ENCODE measurements around the gene KRTAP5-5.
"Not testable (repeated sequence)": the region's sequence is repeated elsewhere in the genome, so short reads cannot be mapped to it uniquely, and the experiment has no call there.

Gene KRTAP5-5

DNA sequence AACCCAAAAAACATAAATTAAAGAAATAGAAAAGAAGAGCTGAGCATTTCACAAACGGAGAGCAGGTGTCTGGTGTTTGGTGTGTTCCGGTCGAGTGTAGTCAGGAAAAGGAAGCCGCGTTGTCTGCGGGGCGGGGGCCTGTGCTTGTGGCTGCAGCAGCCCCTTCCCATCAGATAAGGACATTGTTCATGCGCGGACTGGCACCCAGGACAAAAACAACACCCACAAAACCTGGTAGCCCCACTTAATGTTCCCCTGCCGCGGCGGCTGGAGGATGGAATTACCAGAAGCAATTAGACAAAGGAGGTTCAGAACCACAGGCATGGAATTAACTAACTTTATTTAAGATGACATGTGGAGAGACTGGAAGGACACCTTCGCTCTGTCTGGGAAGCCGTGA is 29.9 kb downstream of the KRTAP5-5 start:
- H3F3A ChIP-seq (ENCODE audit: insufficient read depth, low read length) = no peaks in the 10 kb centered on the region
- no peaks in the 10 kb centered on the region for H3K9me3 ChIP-seq (ENCODE audit: low read length)
- no peaks in the 10 kb centered on the region for H3K79me2 ChIP-seq (ENCODE audit: insufficient read depth, low read length)
- TF ChIP-seq, protein P1, sequence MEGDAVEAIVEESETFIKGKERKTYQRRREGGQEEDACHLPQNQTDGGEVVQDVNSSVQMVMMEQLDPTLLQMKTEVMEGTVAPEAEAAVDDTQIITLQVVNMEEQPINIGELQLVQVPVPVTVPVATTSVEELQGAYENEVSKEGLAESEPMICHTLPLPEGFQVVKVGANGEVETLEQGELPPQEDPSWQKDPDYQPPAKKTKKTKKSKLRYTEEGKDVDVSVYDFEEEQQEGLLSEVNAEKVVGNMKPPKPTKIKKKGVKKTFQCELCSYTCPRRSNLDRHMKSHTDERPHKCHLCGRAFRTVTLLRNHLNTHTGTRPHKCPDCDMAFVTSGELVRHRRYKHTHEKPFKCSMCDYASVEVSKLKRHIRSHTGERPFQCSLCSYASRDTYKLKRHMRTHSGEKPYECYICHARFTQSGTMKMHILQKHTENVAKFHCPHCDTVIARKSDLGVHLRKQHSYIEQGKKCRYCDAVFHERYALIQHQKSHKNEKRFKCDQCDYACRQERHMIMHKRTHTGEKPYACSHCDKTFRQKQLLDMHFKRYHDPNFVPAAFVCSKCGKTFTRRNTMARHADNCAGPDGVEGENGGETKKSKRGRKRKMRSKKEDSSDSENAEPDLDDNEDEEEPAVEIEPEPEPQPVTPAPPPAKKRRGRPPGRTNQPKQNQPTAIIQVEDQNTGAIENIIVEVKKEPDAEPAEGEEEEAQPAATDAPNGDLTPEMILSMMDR (IDR thresholded peaks at IDR 0.05; ENCODE audit: low read length) = no peak
- TF ChIP-seq EZH2 (IDR thresholded peaks at IDR 0.05; ENCODE audit: borderline replicate concordance, low read length) = no peak
- no peaks in the 10 kb centered on the region for H4K20me1 ChIP-seq (ENCODE audit: insufficient read depth, low read length)
- H3K4me1 ChIP-seq (ENCODE audit: insufficient read depth, low read length, severe bottlenecking) = no peaks in the 10 kb centered on the region
- H3K9ac ChIP-seq (ENCODE audit: low read length) = no peak overlapping the region
- no peaks in the 10 kb centered on the region; the same call in 1 of the 2 replicates for H3K27me3 ChIP-seq (ENCODE audit: insufficient read depth, low read length)
- no peak overlapping the region for H3K4me2 ChIP-seq (ENCODE audit: low read length)
- H3K36me3 ChIP-seq (ENCODE audit: insufficient read depth, low read length) = no peaks in the 10 kb centered on the region
- no peak overlapping the region for H2AFZ ChIP-seq (ENCODE audit: low read length)
- H3K9me2 ChIP-seq (ENCODE audit: low read depth, low read length) = no peaks in the 10 kb centered on the region
- no peak overlapping the region for H3K4me3 ChIP-seq (ENCODE audit: low read depth, low read length, poor library complexity, severe bottlenecking)
- H3K27ac ChIP-seq (ENCODE audit: low read depth, low read length, poor library complexity, severe bottlenecking) = no peak overlapping the region

DNA sequence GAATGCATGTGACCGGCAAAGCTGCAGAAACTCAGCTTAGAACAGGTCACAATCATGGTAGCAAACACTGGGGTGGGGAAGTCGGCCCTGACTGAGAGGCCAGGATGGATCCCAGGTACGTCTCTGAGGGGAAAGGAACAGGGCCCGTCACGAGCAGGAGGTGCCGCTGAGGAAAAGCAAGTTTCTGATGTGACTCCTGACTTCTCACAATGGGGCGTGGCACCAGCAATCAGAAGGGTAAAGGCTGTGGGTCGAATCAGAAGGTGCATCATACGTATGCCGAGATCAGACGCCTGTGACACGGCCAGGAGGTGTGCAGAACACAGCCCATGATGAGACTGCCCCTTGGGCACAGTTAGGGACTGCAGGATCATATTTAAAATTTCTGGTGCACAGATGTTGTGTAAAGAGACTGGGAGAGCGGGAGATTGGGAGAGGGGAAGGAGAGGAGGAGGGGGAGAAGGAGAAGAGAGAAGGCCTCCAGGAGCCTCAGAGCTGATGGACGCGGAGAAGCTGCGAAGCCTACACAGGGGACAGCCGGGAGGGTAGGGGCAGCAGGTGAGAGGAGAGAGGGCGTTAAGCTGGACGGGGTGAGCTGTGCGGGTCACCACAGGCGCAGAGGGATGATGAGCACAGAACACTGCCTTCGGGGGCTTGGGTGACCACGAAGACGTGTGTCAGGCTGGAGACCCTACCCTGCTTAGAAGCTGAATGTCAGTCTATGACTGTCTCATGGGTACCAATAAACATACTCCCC is 30.7 kb downstream of the KRTAP5-5 start:
- Histone ChIP-seq H3K27me3 (ENCODE audit: insufficient read depth, low read length) (no peaks in the 10 kb centered on the region; the same call in 1 of the 2 replicates), H3K4me1 (ENCODE audit: insufficient read depth, low read length, severe bottlenecking) (no peaks in the 10 kb centered on the region), H2AFZ (ENCODE audit: low read length) (no peak overlapping the region), H3K9ac (ENCODE audit: low read length) (no peak overlapping the region), H3K4me2 (ENCODE audit: low read length) (no peak overlapping the region), H3F3A (ENCODE audit: insufficient read depth, low read length) (no peaks in the 10 kb centered on the region), H3K9me3 (ENCODE audit: low read length) (no peaks in the 10 kb centered on the region), H3K79me2 (ENCODE audit: insufficient read depth, low read length) (no peaks in the 10 kb centered on the region), H4K20me1 (ENCODE audit: insufficient read depth, low read length) (no peaks in the 10 kb centered on the region), H3K9me2 (ENCODE audit: low read depth, low read length) (no peaks in the 10 kb centered on the region), H3K36me3 (ENCODE audit: insufficient read depth, low read length) (no peaks in the 10 kb centered on the region), H3K27ac (ENCODE audit: low read depth, low read length, poor library complexity, severe bottlenecking) (no peak overlapping the region), H3K4me3 (ENCODE audit: low read depth, low read length, poor library complexity, severe bottlenecking) (no peak overlapping the region)
- no peak for TF ChIP-seq EZH2 (IDR thresholded peaks at IDR 0.05; ENCODE audit: borderline replicate concordance, low read length)
- TF ChIP-seq, protein P1 (IDR thresholded peaks at IDR 0.05; ENCODE audit: low read length) = no peak

DNA sequence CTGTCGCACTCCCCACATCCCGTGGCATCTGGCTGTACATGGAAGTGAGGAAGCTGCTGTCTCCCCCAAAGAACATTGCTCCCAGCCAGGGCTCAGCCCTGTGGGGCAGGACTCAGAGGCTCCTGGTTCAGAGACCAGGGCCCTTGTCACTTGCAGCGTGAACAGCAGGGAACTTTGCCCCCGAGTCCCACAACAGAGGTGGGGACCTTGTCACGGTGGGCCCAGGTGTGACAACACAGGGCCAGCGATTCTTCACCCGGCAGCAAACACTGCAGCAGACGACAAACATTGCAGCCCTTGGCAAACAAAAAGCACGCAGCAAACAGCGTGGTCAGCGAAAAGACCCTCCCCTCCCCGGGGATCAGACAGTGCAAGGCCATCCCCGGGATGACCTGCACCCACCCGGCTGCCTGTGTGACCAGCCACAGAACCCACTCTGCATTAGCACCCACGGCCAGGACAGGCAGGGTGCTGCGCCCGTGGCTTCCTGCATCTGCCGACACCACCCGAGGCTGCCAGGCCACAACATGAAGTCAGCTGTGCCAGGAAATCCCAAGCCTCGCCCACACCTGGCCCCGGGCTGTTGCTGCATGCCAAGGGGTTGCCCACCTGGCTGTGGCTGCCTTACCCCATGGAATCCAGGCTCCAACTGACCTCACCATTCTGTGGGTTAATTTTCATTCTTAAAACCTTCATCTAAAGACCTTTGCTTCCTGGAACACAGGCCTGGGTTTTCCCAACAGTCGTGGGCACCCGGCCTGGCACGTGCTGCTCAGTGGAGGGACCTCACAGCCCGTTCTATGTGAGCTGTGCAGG is 32.1 kb downstream of the KRTAP5-5 start:
- not testable (repeated sequence) for H3K79me2 ChIP-seq (ENCODE audit: insufficient read depth, low read length); H3K4me2 ChIP-seq (ENCODE audit: low read length); H3K9me3 ChIP-seq (ENCODE audit: low read length); H3F3A ChIP-seq (ENCODE audit: insufficient read depth, low read length); H3K36me3 ChIP-seq (ENCODE audit: insufficient read depth, low read length); H3K9ac ChIP-seq (ENCODE audit: low read length); H2AFZ ChIP-seq (ENCODE audit: low read length); H3K27me3 ChIP-seq (ENCODE audit: insufficient read depth, low read length); H4K20me1 ChIP-seq (ENCODE audit: insufficient read depth, low read length); H3K4me3 ChIP-seq (ENCODE audit: low read depth, low read length, poor library complexity, severe bottlenecking); H3K9me2 ChIP-seq (ENCODE audit: low read depth, low read length); H3K4me1 ChIP-seq (ENCODE audit: insufficient read depth, low read length, severe bottlenecking); H3K27ac ChIP-seq (ENCODE audit: low read depth, low read length, poor library complexity, severe bottlenecking)

DNA sequence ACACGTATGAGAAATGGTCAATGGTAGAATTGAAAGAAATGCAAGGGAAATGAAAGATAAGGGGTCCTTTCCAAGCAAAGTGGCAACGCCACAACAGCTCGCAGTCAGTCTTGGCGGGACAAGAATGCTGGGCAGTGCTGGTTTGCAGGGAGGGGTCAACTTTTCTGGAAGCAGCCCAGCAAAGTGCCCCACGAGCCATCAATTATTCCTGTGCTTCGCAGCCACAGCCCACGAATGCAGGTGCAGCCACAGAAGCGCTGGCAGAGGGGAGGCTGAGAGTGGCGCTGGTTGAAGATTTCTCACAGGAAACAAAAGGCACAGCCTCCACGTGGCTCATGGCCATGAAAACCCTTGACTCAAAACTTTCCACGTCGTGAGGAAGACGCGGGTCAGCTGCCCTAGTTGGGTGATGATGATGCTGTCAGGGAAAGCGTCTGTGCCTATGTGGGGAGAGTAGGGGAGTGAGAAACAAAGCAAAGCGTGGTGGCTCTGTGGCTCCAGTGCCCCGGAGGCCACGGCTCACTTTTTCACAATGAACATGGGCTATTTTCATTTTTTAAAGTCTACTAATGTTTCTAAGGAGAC is 33.2 kb downstream of the KRTAP5-5 start:
- H3K9me3 ChIP-seq (ENCODE audit: low read length); H3K4me1 ChIP-seq (ENCODE audit: insufficient read depth, low read length, severe bottlenecking); H4K20me1 ChIP-seq (ENCODE audit: insufficient read depth, low read length); H3K9ac ChIP-seq (ENCODE audit: low read length); H3K36me3 ChIP-seq (ENCODE audit: insufficient read depth, low read length); H2AFZ ChIP-seq (ENCODE audit: low read length); H3K4me2 ChIP-seq (ENCODE audit: low read length); H3F3A ChIP-seq (ENCODE audit: insufficient read depth, low read length); H3K9me2 ChIP-seq (ENCODE audit: low read depth, low read length); H3K79me2 ChIP-seq (ENCODE audit: insufficient read depth, low read length); H3K27ac ChIP-seq (ENCODE audit: low read depth, low read length, poor library complexity, severe bottlenecking); H3K27me3 ChIP-seq (ENCODE audit: insufficient read depth, low read length); H3K4me3 ChIP-seq (ENCODE audit: low read depth, low read length, poor library complexity, severe bottlenecking): not testable (repeated sequence)

Data from OCI-LY1 (cell line).